GM21786 (cell line): ENCODE results near the gene CDAN1.

ENCODE experiments used
- ATAC-seq: cut with Tn5 transposase; IDR thresholded peaks from one replicate; pipeline ENCODE4 v1.9.1; 2021; ENCODE audit not compliant: unreplicated experiment

Gene CDAN1

DNA sequence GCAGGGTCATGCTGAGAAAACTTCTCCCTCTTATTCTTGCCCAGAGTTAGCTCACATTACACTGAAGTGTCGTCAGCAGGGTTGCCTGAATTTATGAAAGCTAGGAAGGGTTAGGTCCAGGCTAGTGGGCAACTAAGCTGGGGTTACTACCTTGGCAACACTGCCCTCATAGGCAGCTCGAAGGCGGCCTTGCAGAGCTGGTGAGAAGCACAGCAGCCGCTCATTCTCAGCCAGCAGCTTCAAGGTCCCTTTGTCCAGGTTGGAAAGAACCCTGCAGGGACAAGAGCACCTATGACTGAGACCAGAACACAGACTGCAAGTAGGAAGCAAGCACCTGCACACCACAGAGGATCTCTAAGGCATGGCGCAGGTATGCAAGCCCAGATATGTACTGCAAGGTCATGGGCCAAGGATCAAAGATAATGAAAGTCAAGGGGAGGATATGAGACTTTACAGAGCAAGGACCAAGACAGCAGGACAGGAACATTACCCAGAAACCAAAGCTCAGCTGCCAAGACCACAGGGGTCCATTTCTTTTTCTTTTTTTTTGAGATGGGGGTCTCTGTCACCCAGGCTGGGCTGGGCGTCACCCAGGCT, 2.8 kb downstream of the CDAN1 start:
- ATAC-seq: no peak

DNA sequence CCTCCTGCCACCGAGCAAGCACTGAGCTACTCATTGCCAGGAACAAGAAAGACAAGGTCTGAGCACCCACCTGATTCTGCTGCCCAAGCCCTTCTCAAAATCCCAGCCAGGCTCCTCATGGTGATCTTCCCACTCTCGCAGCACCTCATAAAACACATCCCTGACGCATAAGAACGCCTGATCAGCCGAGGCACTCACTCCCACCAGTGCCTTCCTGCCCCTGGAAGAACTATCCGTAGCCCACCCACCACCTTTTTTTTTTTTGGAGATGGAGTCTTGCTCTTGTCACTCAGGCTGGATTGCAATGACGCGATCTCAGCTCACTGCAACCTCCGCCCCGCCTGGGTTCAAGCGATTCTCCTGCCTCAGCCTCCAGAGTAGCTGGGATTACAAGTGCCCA, 3.9 kb downstream of the CDAN1 start:
- no peak for ATAC-seq

DNA sequence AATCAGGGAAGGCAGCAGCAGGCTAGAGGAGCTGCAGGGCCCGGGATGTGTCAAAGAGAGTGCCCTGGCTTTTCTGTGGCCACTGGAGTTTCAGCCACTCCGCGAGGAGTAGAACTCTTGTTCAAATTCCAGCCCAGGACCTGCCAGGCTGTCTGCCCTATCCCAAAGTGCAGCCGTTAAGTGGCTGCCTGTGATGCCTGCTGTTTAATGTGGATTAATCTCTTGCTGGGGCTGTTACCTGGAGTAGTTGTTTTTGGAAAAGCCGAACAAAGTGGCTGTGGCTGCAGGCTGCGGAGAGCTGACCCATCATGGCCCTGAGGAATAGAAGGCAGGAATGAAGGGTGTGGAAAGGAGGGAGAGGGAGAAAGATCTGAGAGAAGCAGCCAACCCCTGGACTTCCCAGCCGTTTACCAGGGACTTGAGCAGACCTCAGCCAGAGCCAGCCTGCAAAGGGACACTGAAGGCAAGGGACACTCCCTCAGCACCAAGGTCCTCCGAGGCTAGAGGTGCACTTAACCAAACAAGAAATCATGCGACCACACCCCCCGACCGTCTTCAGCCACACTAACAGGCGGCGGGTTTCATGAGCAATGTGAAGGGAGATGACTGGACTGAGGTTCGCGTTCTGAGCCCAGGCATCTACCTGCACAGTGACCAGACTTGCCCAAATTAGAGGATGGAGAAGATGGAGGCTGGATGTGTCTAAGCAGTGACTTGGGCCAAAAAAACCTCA, 4.7 kb downstream of the CDAN1 start:
- ATAC-seq: no peak

GRCh38 chr15:42731461-42731860, 5.5 kb downstream of the CDAN1 start:
- no peak for ATAC-seq

DNA sequence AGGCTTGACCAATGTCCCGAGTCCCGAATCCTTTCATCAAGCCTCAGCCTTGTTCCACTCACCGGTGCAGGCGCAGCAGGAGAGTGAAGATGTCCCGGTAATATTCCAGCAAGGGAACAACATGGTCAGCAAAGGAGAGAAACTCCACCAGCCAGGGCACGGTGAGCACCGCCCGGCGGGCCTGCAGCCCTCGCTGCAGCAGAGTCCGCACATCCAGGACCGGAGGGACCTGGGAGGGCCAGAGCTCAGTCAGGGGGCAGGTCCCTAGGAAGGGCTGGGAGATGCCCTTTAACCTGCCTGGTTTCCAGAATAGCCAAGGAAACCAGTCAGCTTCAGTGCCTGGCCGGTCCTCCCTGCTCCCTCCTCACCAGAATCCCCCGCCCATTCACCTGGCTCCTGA, 6.4 kb downstream of the CDAN1 start:
- no peak for ATAC-seq

DNA sequence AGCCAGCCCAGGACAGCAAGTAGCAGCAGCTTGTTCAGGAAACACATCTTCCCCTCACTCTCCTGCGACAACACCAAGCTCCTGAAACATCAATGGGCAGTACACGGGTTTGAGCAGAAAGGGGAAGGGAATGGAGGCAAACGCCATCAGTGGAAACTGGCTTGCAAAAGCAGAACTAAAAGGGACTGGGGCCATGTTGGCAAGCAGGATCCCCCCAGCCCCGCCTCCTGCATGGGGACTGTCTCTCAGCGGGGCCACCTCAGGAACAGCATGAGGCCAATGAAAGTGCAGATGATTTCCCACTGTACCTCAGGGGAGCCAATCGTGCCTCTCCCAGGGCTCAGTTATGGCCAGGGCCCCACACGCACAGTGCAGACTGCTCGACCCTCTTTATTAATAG, 6.8 kb downstream of the CDAN1 start:
- no peak for ATAC-seq

GRCh38 chr15:42729409-42729808, 7.5 kb downstream of the CDAN1 start:
- no peak for ATAC-seq

DNA sequence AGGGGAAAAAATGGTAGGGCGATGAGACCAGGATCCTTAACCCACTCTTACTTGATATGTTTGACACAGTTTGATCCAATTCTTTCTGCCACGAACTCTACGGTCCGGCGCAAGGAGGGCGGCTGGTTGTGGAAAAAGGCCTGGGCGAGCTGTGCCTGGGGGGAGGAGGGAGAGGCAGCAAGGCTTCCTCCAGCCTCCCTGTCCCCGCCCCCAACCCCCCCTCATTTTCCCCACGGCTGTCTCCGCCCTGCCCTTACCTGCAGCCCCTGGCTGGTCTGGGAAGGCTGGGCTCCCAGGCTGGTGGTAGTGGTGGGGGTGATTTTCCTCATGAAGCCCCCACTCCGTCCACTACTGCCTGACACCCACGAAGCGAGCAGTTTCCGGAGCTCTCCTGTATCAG, 8.0 kb downstream of the CDAN1 start:
- ATAC-seq: no peak

DNA sequence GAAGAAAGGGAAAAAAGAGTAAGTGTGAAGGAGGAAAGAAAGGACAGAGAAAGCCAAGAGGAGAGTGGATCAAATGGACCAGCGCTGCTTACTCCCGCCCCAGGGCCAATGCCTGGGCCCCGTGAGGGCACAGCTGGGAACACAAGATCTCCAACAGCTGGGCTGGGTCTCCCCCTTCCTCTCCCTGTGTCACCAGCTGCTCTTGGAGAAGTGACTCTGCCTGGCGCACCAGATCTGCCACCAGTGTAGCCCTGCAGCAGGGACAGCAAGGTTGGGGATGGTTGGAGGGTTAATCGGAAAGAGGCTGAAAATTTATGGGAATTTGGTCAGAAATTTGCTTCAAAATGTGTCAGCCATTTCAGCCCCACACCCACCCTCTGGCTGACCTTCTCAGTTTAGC, 8.4 kb downstream of the CDAN1 start:
- no peak for ATAC-seq

- no peak for ATAC-seq
Measured at GRCh38 chr15:42727750-42728381, 9.1 kb downstream of the CDAN1 start.

DNA sequence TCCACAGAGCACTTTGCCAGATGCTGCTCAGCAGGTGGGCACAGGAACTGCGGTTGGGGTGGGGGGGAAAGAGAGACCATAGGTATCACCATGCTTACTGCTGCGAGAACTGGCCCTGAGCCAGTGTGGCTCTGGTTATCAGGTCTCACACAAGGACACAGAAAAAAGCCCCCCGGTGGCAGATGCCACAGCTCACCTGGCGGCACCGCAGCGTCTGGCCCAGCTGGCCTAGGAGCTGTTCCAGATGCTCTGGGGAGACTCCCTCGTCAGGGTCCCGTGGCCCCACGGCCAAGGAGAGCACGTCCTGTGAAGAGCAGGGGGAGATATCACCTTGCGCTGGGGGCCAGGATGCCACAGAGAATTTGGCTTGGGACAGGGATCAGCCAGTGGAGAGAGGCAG, 10.8 kb downstream of the CDAN1 start:
- ATAC-seq: no peak

GRCh38 chr15:42725331-42725903, 11.5 kb downstream of the CDAN1 start:
- no peak for ATAC-seq

DNA sequence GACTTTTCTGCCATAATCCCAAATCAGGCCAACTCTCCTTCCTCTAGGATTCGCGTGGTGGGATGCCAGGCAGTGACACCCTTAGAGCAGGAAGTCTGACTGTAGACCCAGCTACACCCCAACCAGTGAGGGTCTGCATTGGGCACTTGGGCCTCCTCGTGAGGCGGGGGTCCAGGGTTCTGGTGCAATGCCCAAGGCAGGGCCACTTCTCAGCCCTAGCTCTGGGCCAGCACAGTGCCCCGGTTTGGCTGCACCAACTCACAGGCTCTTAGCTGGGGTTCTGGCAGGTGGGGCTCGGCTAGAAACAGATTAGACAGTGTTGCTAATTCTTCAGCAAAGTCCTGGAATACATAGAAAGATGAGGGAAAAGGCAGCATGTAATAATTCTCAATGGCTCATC, 12.7 kb downstream of the CDAN1 start:
- ATAC-seq: no peak

GRCh38 chr15:42723068-42723467, 13.9 kb downstream of the CDAN1 start:
- no peak for ATAC-seq

DNA sequence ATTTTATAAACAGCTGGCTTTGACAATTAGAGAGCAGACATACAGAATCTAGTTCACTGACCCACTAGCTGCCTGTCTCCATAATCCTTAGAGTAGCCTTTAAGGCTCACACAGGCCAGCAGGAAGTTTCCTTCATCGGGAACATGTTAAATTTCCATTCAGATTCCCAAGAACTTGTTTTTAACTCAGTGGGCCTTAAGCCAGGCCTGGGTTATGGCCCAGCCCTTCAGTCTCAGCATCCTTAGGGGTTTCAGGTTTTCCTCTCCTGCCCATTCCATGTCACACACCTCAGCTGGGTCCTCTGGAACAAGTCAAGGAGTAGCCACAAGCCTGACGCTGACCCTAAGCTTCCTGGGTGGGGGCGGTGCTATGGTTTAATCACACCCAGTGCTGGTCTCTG, 15.0 kb downstream of the CDAN1 start:
- ATAC-seq: no peak

DNA sequence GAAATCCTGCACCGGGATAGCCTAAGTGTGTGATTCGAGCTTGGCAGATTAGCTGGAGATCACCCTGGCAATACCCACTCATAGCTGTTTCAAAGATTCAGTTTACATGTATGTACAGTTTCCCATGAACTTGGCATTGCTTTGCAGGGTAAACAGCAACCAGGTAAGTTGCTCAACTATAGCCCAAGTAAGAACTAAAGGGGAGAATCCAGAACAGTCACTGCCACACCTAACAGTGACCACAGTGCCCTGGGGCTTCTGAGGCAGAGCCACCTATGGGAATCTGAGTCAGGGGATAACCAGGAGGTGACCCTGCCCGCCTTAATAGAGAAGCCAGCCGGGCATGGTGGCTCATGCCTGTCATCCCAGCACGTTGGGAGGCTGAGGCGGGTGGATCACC, 15.9 kb downstream of the CDAN1 start:
- ATAC-seq: no peak

GRCh38 chr15:42720071-42720470, 16.9 kb downstream of the CDAN1 start:
- ATAC-seq: no peak

- no peak for ATAC-seq
Measured at GRCh38 chr15:42719043-42719442, 17.9 kb downstream of the CDAN1 start.

DNA sequence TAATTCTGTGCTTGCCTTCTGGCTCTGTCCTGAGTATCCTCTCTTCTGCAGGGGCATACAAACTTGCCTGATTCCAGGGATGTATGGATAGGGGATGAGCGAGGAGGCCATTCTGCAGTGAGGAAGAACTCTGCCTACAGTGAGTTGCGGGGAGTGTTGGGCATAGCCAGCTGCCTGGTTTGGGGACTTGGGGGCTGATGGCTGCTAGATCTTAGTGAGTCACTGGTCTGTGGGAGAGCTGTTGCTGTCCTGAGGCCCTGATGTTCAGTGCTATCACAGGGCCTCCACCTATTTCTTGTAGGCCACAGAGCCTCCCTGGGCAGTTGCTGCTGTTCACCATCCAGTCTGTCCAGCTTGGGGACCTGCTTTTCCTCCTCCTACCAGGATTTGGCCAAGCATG, 20.3 kb downstream of the CDAN1 start:
- ATAC-seq: no peak

- no peak for ATAC-seq
Measured at GRCh38 chr15:42716125-42716524, 20.8 kb downstream of the CDAN1 start.

DNA sequence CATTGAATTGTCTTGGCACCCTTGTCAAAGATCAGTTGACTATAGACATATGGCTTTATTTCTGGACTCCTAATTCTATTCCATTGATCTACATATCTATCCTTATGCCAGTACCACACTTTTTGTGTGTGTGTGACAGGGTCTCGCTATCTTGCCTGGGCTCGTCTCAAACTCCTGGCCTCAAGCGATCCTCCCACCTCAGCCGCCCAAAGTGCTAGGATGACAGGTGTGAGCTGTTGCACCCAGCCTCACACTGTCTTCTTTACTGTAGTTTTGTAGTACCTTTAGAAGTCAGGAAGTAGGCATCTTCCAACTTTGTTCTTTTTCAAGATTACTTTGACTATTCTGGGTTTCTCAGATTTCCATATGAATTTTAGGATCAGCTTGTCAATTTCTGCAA, 24.3 kb downstream of the CDAN1 start:
- ATAC-seq: no peak

GRCh38 chr15:42711746-42712145, 25.2 kb downstream of the CDAN1 start:
- ATAC-seq: no peak
